ENCODE results near the gene LGALS16. TPM values are rescaled to one million over a fixed set of nuclear protein-coding genes. Genes with fewer than 3 reads are reported as not detected.

Gene LGALS16
- total and polyA plus RNA-seq, 4 experiments from 2014 or later, result not detected

DNA sequence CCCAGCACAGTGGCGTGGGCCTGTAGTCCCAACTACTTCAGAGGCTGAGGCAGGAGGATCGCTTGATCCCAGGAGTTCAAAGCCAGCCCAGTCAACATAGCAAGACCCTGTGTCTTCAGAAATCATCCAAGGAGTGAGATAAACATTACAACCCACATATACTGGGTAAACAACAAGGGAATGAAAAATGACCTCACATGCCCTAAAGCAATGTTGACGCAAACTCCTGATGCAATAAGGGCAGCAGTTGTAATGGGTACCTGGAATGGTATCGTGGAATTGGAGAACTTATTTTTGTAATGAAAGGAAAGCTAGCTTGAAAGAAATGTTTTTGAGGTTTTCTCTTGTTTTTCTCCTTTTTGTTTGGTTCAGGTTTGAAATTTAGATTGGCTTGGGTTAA lies 24.5 kb upstream of the LGALS16 start:
- H3K36me3 ChIP-seq (ENCODE audit: insufficient read depth, low read length), result no peaks in the 10 kb centered on the region
- H3K4me3 Mint-ChIP-seq, result no peak overlapping the region
- H3K27me3 ChIP-seq (ENCODE audit: insufficient read depth, low read length), result no peaks in the 10 kb centered on the region
- H3K27ac Mint-ChIP-seq, result no peak overlapping the region
- ChIA-PET CTCF (ENCODE audit: partially characterized antibody) (interaction anchor here (1.6 kb wide), 1 partner anchor 80 kb away, joined by 3 read pairs; no protein-coding TSS in a partner anchor), POLR2A (ENCODE audit: partially characterized antibody) (no interaction called here)
- H3K27me3 Mint-ChIP-seq, result peaks cover 20% of the 10 kb centered on the region in 2 donors
- intact Hi-C loops (cut with micrococcal nuclease), result no loop called here
- no peaks in the 10 kb centered on the region for H3K4me1 Mint-ChIP-seq
- no peak overlapping the region for H3K27ac ChIP-seq (ENCODE audit: low read depth, low read length)
- no peaks in the 10 kb centered on the region for H3K36me3 Mint-ChIP-seq
- H3K9me3 Mint-ChIP-seq, result peaks cover 0 to 10% (median 2%) of the 10 kb centered on the region in 8 donors
- H3K4me3 ChIP-seq (ENCODE audit: low read length in 2 of 2), result no peak overlapping the region
- no peak for DNase-seq
- no peaks in the 10 kb centered on the region for H3K9me3 ChIP-seq (ENCODE audit: control insufficient read depth in 1 of 2, low read length in 2 of 2)
- no peaks in the 10 kb centered on the region for H3K4me1 ChIP-seq (ENCODE audit: insufficient read depth, low read length)

- intact Hi-C loops (cut with micrococcal nuclease), result no loop called here
- Mint-ChIP-seq H3K36me3 (no peaks in the 10 kb centered on the region), H3K27ac (no peak overlapping the region), H3K4me1 (no peaks in the 10 kb centered on the region), H3K4me3 (no peak overlapping the region), H3K27me3 (peaks cover 20 to 24% of the 10 kb centered on the region in 2 donors), H3K9me3 (peaks cover 0 to 12% (median 2%) of the 10 kb centered on the region in 8 donors)
- CTCF ChIA-PET (ENCODE audit: partially characterized antibody), result no interaction called here
- H3K4me3 ChIP-seq (ENCODE audit: low read length in 2 of 2), result no peak overlapping the region
- DNase-seq, result no peak
- H3K36me3 ChIP-seq (ENCODE audit: insufficient read depth, low read length), result no peaks in the 10 kb centered on the region
- H3K27ac ChIP-seq (ENCODE audit: low read depth, low read length), result no peak overlapping the region
- H3K4me1 ChIP-seq (ENCODE audit: insufficient read depth, low read length), result no peaks in the 10 kb centered on the region
- no peaks in the 10 kb centered on the region for H3K27me3 ChIP-seq (ENCODE audit: insufficient read depth, low read length)
- no peaks in the 10 kb centered on the region for H3K9me3 ChIP-seq (ENCODE audit: control insufficient read depth in 1 of 2, low read length in 2 of 2)
- POLR2A ChIA-PET (ENCODE audit: partially characterized antibody), result no interaction called here
Observed at GRCh38 chr19:39631626-39632025, 24.1 kb upstream of the LGALS16 start.

- no peaks in the 10 kb centered on the region for H3K36me3 Mint-ChIP-seq
- H3K9me3 Mint-ChIP-seq, result peaks cover 0 to 12% (median 3%) of the 10 kb centered on the region in 8 donors
- Histone ChIP-seq H3K9me3 (ENCODE audit: control insufficient read depth in 1 of 2, low read length in 2 of 2) (no peaks in the 10 kb centered on the region), H3K4me1 (ENCODE audit: insufficient read depth, low read length) (no peaks in the 10 kb centered on the region), H3K27me3 (ENCODE audit: insufficient read depth, low read length) (peaks cover 10% of the 10 kb centered on the region), H3K27ac (ENCODE audit: low read depth, low read length) (no peak overlapping the region), H3K4me3 (ENCODE audit: low read length in 2 of 2) (no peak overlapping the region), H3K36me3 (ENCODE audit: insufficient read depth, low read length) (no peaks in the 10 kb centered on the region)
- DNase-seq, result no peak
- H3K27ac Mint-ChIP-seq, result no peak overlapping the region
- POLR2A ChIA-PET (ENCODE audit: partially characterized antibody), result no interaction called here
- no peaks in the 10 kb centered on the region for H3K4me1 Mint-ChIP-seq
- CTCF ChIA-PET (ENCODE audit: partially characterized antibody), result no interaction called here
- intact Hi-C loops (cut with micrococcal nuclease), result no loop called here
- no peak overlapping the region for H3K4me3 Mint-ChIP-seq
- H3K27me3 Mint-ChIP-seq, result peaks cover 58 to 62% of the 10 kb centered on the region in 2 donors
Observed at GRCh38 chr19:39637891-39638290, 17.8 kb upstream of the LGALS16 start.

DNA sequence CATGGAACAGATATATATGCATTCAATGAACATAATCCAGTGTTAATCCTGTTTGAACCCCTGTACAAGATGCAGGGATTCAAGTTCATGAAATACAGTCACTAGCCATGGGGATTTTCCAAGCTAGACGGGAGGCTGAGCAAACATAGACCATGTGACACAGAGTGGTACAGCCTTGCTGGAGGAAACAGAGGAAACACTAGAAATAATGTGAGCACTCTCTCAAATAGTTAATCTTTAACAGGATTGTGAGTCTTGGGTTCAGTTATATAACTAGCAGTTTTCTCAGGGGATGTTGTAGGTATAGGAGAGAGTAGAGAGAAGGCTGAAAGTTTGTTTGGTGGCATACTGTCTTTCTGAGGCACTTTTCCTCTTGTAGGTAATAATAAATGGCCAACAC lies 13.9 kb upstream of the LGALS16 start:
- Mint-ChIP-seq H3K4me1 (no peaks in the 10 kb centered on the region), H3K4me3 (no peak overlapping the region), H3K27ac (no peak overlapping the region), H3K36me3 (no peaks in the 10 kb centered on the region), H3K9me3 (peaks cover 0 to 9% (median under 1%) of the 10 kb centered on the region in 8 donors), H3K27me3 (peaks cover 59 to 67% of the 10 kb centered on the region in 2 donors)
- CTCF ChIA-PET (ENCODE audit: partially characterized antibody), result no interaction called here
- DNase-seq, result no peak
- Histone ChIP-seq H3K36me3 (ENCODE audit: insufficient read depth, low read length) (no peaks in the 10 kb centered on the region), H3K4me3 (ENCODE audit: low read length in 2 of 2) (no peak overlapping the region), H3K4me1 (ENCODE audit: insufficient read depth, low read length) (no peaks in the 10 kb centered on the region), H3K27me3 (ENCODE audit: insufficient read depth, low read length) (peaks cover 10% of the 10 kb centered on the region), H3K9me3 (ENCODE audit: control insufficient read depth in 1 of 2, low read length in 2 of 2) (no peaks in the 10 kb centered on the region), H3K27ac (ENCODE audit: low read depth, low read length) (no peak overlapping the region)
- POLR2A ChIA-PET (ENCODE audit: partially characterized antibody), result no interaction called here
- intact Hi-C loops (cut with micrococcal nuclease), result no loop called here

GRCh38 chr19:39643591-39643990 lies 12.1 kb upstream of the LGALS16 start:
- CTCF ChIA-PET (ENCODE audit: partially characterized antibody), result no interaction called here
- intact Hi-C loops (cut with micrococcal nuclease), result no loop called here
- H3K27ac Mint-ChIP-seq, result no peak overlapping the region

GRCh38 chr19:39645800-39646411 lies 9.8 kb upstream of the LGALS16 start:
- H3K9me3 Mint-ChIP-seq, result peaks cover 0 to 9% (median under 1%) of the 10 kb centered on the region in 8 donors
- H3K27ac Mint-ChIP-seq, result no peak overlapping the region
- H3K36me3 Mint-ChIP-seq, result no peaks in the 10 kb centered on the region
- H3K27me3 Mint-ChIP-seq, result peaks cover 49 to 51% of the 10 kb centered on the region in 2 donors
- no peaks in the 10 kb centered on the region for H3K4me1 Mint-ChIP-seq
- CTCF ChIA-PET (ENCODE audit: partially characterized antibody), result interaction anchor here (1.7 kb wide), 1 partner anchor 20 kb away, joined by 4 read pairs; no protein-coding TSS in a partner anchor
- POLR2A ChIA-PET (ENCODE audit: partially characterized antibody), result no interaction called here
- no peak overlapping the region for H3K27ac ChIP-seq (ENCODE audit: low read depth, low read length)
- intact Hi-C loops (cut with micrococcal nuclease), result no loop called here
- H3K36me3 ChIP-seq (ENCODE audit: insufficient read depth, low read length), result no peaks in the 10 kb centered on the region
- H3K9me3 ChIP-seq (ENCODE audit: control insufficient read depth in 1 of 2, low read length in 2 of 2), result no peaks in the 10 kb centered on the region
- H3K4me3 Mint-ChIP-seq, result no peak overlapping the region
- no peak for DNase-seq
- H3K4me3 ChIP-seq (ENCODE audit: low read length in 2 of 2), result no peak overlapping the region
- H3K27me3 ChIP-seq (ENCODE audit: insufficient read depth, low read length), result peaks cover 14% of the 10 kb centered on the region
- no peaks in the 10 kb centered on the region for H3K4me1 ChIP-seq (ENCODE audit: insufficient read depth, low read length)

More at GRCh38 chr19:39643591-39643990, 12.1 kb upstream of the LGALS16 start:
- Mint-ChIP-seq H3K4me1 (no peaks in the 10 kb centered on the region), H3K4me3 (no peak overlapping the region), H3K27me3 (peaks cover 52 to 60% of the 10 kb centered on the region in 2 donors), H3K9me3 (peaks cover 0 to 9% (median under 1%) of the 10 kb centered on the region in 8 donors), H3K36me3 (no peaks in the 10 kb centered on the region)
- Histone ChIP-seq H3K36me3 (ENCODE audit: insufficient read depth, low read length) (no peaks in the 10 kb centered on the region), H3K4me1 (ENCODE audit: insufficient read depth, low read length) (no peaks in the 10 kb centered on the region), H3K4me3 (ENCODE audit: low read length in 2 of 2) (no peak overlapping the region), H3K27ac (ENCODE audit: low read depth, low read length) (no peak overlapping the region), H3K9me3 (ENCODE audit: control insufficient read depth in 1 of 2, low read length in 2 of 2) (no peaks in the 10 kb centered on the region), H3K27me3 (ENCODE audit: insufficient read depth, low read length) (peaks cover 14% of the 10 kb centered on the region)
- POLR2A ChIA-PET (ENCODE audit: partially characterized antibody), result no interaction called here
- no peak for DNase-seq

DNA sequence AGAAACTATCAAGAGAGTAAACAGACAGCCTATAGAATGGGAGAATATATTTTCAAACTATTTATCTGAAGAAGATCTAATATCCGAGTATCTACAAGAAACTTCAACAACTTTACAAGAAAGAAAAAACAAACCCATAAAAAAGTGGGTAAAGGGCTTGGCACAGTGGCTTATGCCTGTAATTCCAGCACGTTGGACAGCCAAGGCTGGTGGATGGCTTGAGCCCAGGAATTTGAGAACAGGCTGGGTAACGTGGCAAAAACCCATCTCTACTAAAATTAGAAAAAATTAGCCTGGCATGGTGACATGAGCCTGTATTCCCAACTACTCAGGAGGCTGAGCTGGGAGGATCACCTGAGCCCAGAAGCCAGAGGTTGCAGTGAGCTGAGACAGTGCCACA lies 7.8 kb upstream of the LGALS16 start:
- no peak for DNase-seq
- CTCF ChIA-PET (ENCODE audit: partially characterized antibody), result no interaction called here
- Mint-ChIP-seq H3K4me1 (no peaks in the 10 kb centered on the region), H3K27me3 (peaks cover 43 to 45% of the 10 kb centered on the region in 2 donors), H3K27ac (no peak overlapping the region), H3K36me3 (no peaks in the 10 kb centered on the region), H3K4me3 (no peak overlapping the region), H3K9me3 (peaks cover 0 to 9% (median 0%) of the 10 kb centered on the region in 8 donors)
- Histone ChIP-seq H3K27ac (ENCODE audit: low read depth, low read length) (no peak overlapping the region), H3K4me3 (ENCODE audit: low read length in 2 of 2) (no peak overlapping the region), H3K4me1 (ENCODE audit: insufficient read depth, low read length) (no peaks in the 10 kb centered on the region), H3K36me3 (ENCODE audit: insufficient read depth, low read length) (no peaks in the 10 kb centered on the region), H3K27me3 (ENCODE audit: insufficient read depth, low read length) (peaks cover 4% of the 10 kb centered on the region), H3K9me3 (ENCODE audit: control insufficient read depth in 1 of 2, low read length in 2 of 2) (no peaks in the 10 kb centered on the region)
- intact Hi-C loops (cut with micrococcal nuclease), result no loop called here
- POLR2A ChIA-PET (ENCODE audit: partially characterized antibody), result no interaction called here
